ENCODE data around the gene SULT2B1.

DNA sequence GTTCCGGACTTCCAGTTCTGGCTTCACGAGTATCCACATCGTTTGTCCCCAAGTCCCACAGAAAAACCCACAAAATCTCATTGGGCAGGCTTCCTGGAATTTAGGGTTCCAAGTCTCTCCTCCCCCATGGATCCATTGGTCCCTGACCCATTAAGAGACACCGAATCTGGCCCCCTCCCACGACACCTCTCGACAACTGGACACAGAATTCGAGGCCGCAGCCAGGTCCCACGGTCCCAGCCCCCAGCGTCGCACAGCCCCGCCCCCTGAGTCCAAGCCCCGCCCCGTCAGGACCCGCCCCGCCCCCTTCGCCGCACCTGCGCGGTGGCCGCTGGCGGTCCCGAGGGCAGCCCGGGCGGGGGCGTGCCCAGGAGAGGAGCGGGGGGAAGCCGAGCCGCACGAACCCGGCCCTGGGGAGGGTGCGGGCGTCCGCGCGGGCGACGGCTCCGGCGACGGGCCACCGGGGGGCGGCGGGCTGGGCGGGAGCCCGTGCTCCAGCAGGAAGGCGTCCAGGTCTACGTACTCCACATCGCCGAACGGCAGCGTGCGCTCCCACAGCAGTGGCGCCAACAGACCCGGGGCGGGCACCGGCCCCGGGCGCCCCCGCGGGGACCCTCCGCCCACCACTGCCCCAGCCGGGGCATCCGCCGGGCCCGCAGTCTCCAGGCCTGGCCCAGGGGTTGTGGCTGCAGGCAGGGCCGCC lies 83.4 kb downstream of the SULT2B1 start:
- TF ChIP-seq, protein P1, sequence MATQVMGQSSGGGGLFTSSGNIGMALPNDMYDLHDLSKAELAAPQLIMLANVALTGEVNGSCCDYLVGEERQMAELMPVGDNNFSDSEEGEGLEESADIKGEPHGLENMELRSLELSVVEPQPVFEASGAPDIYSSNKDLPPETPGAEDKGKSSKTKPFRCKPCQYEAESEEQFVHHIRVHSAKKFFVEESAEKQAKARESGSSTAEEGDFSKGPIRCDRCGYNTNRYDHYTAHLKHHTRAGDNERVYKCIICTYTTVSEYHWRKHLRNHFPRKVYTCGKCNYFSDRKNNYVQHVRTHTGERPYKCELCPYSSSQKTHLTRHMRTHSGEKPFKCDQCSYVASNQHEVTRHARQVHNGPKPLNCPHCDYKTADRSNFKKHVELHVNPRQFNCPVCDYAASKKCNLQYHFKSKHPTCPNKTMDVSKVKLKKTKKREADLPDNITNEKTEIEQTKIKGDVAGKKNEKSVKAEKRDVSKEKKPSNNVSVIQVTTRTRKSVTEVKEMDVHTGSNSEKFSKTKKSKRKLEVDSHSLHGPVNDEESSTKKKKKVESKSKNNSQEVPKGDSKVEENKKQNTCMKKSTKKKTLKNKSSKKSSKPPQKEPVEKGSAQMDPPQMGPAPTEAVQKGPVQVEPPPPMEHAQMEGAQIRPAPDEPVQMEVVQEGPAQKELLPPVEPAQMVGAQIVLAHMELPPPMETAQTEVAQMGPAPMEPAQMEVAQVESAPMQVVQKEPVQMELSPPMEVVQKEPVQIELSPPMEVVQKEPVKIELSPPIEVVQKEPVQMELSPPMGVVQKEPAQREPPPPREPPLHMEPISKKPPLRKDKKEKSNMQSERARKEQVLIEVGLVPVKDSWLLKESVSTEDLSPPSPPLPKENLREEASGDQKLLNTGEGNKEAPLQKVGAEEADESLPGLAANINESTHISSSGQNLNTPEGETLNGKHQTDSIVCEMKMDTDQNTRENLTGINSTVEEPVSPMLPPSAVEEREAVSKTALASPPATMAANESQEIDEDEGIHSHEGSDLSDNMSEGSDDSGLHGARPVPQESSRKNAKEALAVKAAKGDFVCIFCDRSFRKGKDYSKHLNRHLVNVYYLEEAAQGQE (IDR thresholded peaks at IDR 0.05; ENCODE audit: borderline replicate concordance), result peak; percentile 31
- TF ChIP-seq, protein P2, sequence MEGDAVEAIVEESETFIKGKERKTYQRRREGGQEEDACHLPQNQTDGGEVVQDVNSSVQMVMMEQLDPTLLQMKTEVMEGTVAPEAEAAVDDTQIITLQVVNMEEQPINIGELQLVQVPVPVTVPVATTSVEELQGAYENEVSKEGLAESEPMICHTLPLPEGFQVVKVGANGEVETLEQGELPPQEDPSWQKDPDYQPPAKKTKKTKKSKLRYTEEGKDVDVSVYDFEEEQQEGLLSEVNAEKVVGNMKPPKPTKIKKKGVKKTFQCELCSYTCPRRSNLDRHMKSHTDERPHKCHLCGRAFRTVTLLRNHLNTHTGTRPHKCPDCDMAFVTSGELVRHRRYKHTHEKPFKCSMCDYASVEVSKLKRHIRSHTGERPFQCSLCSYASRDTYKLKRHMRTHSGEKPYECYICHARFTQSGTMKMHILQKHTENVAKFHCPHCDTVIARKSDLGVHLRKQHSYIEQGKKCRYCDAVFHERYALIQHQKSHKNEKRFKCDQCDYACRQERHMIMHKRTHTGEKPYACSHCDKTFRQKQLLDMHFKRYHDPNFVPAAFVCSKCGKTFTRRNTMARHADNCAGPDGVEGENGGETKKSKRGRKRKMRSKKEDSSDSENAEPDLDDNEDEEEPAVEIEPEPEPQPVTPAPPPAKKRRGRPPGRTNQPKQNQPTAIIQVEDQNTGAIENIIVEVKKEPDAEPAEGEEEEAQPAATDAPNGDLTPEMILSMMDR (IDR thresholded peaks at IDR 0.05; ENCODE audit: poor library complexity, severe bottlenecking), result no peak
- TF ChIP-seq RAD21 (conservative IDR thresholded peaks at IDR 0.05), result no peak
- TF ChIP-seq MXI1 (conservative IDR thresholded peaks at IDR 0.05; ENCODE audit: poor library complexity, severe bottlenecking), result no peak
- TF ChIP-seq EP300 (conservative IDR thresholded peaks at IDR 0.05; ENCODE audit: poor library complexity, severe bottlenecking), result no peak
- no peak for TF ChIP-seq EZH2 (IDR thresholded peaks at IDR 0.05; ENCODE audit: borderline replicate concordance, insufficient read depth, low read length, poor library complexity, severe bottlenecking)
- no peak for TF ChIP-seq TAF1 (IDR thresholded peaks at IDR 0.05; ENCODE audit: low read depth)
- TF ChIP-seq POLR2AphosphoS5 (IDR thresholded peaks at IDR 0.05), result peak; percentile 48

Data from neural cell (in vitro differentiated cells).